ENCODE data around the gene TRIM6.

TRIM6 gene

GRCh38 chr11:5596607-5597201 is at the start of gene TRIM6:
Gene TRIM6, plus strand, starts transcription at chr11:5596637. Its CDS starts 261 bp downstream, at chr11:5596898.
- Histone ChIP-seq H3K4me1 (ENCODE audit: insufficient read depth, low read length, poor library complexity, severe bottlenecking) (no peaks in the 10 kb centered on the region), H3K9me3 (ENCODE audit: insufficient read depth, low read depth, low read length) (no peaks in the 10 kb centered on the region), H3K9ac (ENCODE audit: low read depth, low read length, poor library complexity, severe bottlenecking) (no peak within 1 kb of the TSS), H3K4me2 (ENCODE audit: low read depth, low read length, poor library complexity, severe bottlenecking) (no peak within 1 kb of the TSS), H3K79me2 (ENCODE audit: insufficient read depth, low read length) (no peaks in the 10 kb centered on the region), H3F3A (ENCODE audit: low read depth) (no peaks in the 10 kb centered on the region), H3K9me2 (replicated peaks; ENCODE audit: low read depth, low read length) (no peaks in the 10 kb centered on the region), H2AFZ (ENCODE audit: low read length) (no peak within 1 kb of the TSS), H3K27me3 (ENCODE audit: insufficient read depth, low read length, poor library complexity, severe bottlenecking) (no peaks in the 10 kb centered on the region), H4K20me1 (ENCODE audit: insufficient read depth, low read length, poor library complexity, severe bottlenecking) (no peaks in the 10 kb centered on the region), H3K36me3 (ENCODE audit: insufficient read depth, low read length) (no peaks in the 10 kb centered on the region), H3K4me3 (ENCODE audit: low read length, poor library complexity, severe bottlenecking) (peak within 1 kb of the TSS; percentile 50)
- TF ChIP-seq CTCF (conservative IDR thresholded peaks at IDR 0.05; ENCODE audit: low read length) (no peak), EZH2phosphoT487 (IDR thresholded peaks at IDR 0.05; ENCODE audit: borderline replicate concordance) (no peak)

- TF ChIP-seq CTCF (conservative IDR thresholded peaks at IDR 0.05; ENCODE audit: low read length) (no peak), EZH2phosphoT487 (IDR thresholded peaks at IDR 0.05; ENCODE audit: borderline replicate concordance) (no peak)
- H2AFZ ChIP-seq (ENCODE audit: low read length), result no peak overlapping the region
Measured at GRCh38 chr11:5547982-5548381, 48.5 kb upstream of the TRIM6 start.

GRCh38 chr11:5548440-5548839 is 48.0 kb upstream of the TRIM6 start, which contains the start of gene OR52H1:
Gene OR52H1, minus strand, starts transcription at chr11:5548540. Its CDS starts 3,035 bp downstream, at chr11:5545505.
- no peak within 1 kb of the TSS for H2AFZ ChIP-seq (ENCODE audit: low read length)
- no peaks in the 10 kb centered on the region for H3K27me3 ChIP-seq (ENCODE audit: insufficient read depth, low read length, poor library complexity, severe bottlenecking)
- H3K36me3 ChIP-seq (ENCODE audit: insufficient read depth, low read length), result no peaks in the 10 kb centered on the region
- H3K9ac ChIP-seq (ENCODE audit: low read depth, low read length, poor library complexity, severe bottlenecking), result no peak within 1 kb of the TSS
- no peaks in the 10 kb centered on the region for H3K79me2 ChIP-seq (ENCODE audit: insufficient read depth, low read length)
- no peak within 1 kb of the TSS for H3K4me3 ChIP-seq (ENCODE audit: low read length, poor library complexity, severe bottlenecking)
- no peaks in the 10 kb centered on the region for H3F3A ChIP-seq (ENCODE audit: low read depth)
- H3K4me1 ChIP-seq (ENCODE audit: insufficient read depth, low read length, poor library complexity, severe bottlenecking), result no peaks in the 10 kb centered on the region
- no peak within 1 kb of the TSS for H3K4me2 ChIP-seq (ENCODE audit: low read depth, low read length, poor library complexity, severe bottlenecking)
- H3K9me3 ChIP-seq (ENCODE audit: insufficient read depth, low read depth, low read length), result no peaks in the 10 kb centered on the region
- no peak for TF ChIP-seq EZH2phosphoT487 (IDR thresholded peaks at IDR 0.05; ENCODE audit: borderline replicate concordance)
- no peak for TF ChIP-seq CTCF (conservative IDR thresholded peaks at IDR 0.05; ENCODE audit: low read length)
- no peaks in the 10 kb centered on the region for H4K20me1 ChIP-seq (ENCODE audit: insufficient read depth, low read length, poor library complexity, severe bottlenecking)
- no peaks in the 10 kb centered on the region for H3K9me2 ChIP-seq (replicated peaks; ENCODE audit: low read depth, low read length)

More at GRCh38 chr11:5547982-5548381, 48.5 kb upstream of the TRIM6 start:
- Histone ChIP-seq H3K9me2 (replicated peaks; ENCODE audit: low read depth, low read length) (no peaks in the 10 kb centered on the region), H3K4me3 (ENCODE audit: low read length, poor library complexity, severe bottlenecking) (no peak overlapping the region), H3K27me3 (ENCODE audit: insufficient read depth, low read length, poor library complexity, severe bottlenecking) (no peaks in the 10 kb centered on the region), H3K4me2 (ENCODE audit: low read depth, low read length, poor library complexity, severe bottlenecking) (no peak overlapping the region), H3K4me1 (ENCODE audit: insufficient read depth, low read length, poor library complexity, severe bottlenecking) (no peaks in the 10 kb centered on the region), H4K20me1 (ENCODE audit: insufficient read depth, low read length, poor library complexity, severe bottlenecking) (no peaks in the 10 kb centered on the region), H3K36me3 (ENCODE audit: insufficient read depth, low read length) (no peaks in the 10 kb centered on the region), H3K79me2 (ENCODE audit: insufficient read depth, low read length) (no peaks in the 10 kb centered on the region), H3K9ac (ENCODE audit: low read depth, low read length, poor library complexity, severe bottlenecking) (no peak overlapping the region), H3K9me3 (ENCODE audit: insufficient read depth, low read depth, low read length) (no peaks in the 10 kb centered on the region), H3F3A (ENCODE audit: low read depth) (no peaks in the 10 kb centered on the region)
